ENCODE measurements around the gene MYO1B.

DNA sequence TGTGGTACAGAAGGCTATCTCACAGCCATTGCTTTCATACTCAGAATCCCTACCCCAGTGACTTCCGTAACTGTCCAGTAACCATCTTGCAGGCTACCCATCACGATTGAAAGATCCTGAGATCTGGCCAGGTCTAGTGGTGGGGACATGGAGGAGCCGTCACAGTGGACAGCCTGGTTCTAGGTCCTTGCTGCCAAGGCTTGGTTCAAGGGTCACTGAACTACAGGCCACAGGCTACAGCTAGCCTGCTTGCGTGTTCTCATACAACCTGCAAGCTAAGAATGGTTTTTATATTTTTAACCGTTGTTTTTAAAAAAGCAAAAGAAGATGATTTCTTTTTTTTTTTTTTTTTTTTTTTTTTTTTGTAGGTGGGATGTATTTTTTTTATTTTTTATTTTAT, 151.6 kb downstream of the MYO1B start:
- TF ChIP-seq, protein P1, sequence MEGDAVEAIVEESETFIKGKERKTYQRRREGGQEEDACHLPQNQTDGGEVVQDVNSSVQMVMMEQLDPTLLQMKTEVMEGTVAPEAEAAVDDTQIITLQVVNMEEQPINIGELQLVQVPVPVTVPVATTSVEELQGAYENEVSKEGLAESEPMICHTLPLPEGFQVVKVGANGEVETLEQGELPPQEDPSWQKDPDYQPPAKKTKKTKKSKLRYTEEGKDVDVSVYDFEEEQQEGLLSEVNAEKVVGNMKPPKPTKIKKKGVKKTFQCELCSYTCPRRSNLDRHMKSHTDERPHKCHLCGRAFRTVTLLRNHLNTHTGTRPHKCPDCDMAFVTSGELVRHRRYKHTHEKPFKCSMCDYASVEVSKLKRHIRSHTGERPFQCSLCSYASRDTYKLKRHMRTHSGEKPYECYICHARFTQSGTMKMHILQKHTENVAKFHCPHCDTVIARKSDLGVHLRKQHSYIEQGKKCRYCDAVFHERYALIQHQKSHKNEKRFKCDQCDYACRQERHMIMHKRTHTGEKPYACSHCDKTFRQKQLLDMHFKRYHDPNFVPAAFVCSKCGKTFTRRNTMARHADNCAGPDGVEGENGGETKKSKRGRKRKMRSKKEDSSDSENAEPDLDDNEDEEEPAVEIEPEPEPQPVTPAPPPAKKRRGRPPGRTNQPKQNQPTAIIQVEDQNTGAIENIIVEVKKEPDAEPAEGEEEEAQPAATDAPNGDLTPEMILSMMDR (IDR thresholded peaks at IDR 0.05; ENCODE audit: insufficient read depth, low read length, poor library complexity, severe bottlenecking) = no peak
- TF ChIP-seq EZH2phosphoT487 (conservative IDR thresholded peaks at IDR 0.05; ENCODE audit: low read length) = no peak

All from SU-DHL-6 (cell line).